ENCODE measurements around the gene UBE2G1. TPM values are rescaled to one million over a fixed set of nuclear protein-coding genes. Genes with fewer than 3 reads are reported as not detected.

Gene UBE2G1
- total and polyA plus RNA-seq, 2 of the 8 experiments (the other 6 are each of a cell fraction or from before 2014, with no cell fraction given): 73.9 to 170 TPM

DNA sequence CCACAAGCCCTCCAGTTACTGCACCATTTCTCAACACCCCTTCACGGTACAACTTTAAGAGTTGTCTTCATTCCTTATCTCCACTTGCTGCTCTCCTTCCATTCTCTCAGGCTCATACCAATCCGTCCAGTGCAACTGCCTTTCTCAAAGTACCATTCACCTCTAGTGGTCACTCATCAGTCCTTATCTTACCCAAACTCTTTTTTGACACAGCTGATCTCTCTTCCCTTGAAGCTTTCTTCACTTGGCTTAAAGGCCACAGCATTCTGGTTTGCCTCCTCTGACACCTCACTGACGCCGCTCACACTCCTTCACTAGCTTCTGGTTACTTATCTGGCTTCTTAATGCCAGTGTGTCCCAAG, 24.9 kb downstream of the UBE2G1 start:
- Histone ChIP-seq H3K79me2 (ENCODE audit: control insufficient read depth in 1 of 2, insufficient read depth in 2 of 2, low read length in 2 of 2) (peaks cover 43 to 99% of the 10 kb centered on the region in 2 experiments), H3K18ac (ENCODE audit: extremely low read depth, low read length) (no peak overlapping the region), H3K79me1 (ENCODE audit: low read depth, low read length) (peaks cover 11% of the 10 kb centered on the region), H2BK12ac (ENCODE audit: low read depth, low read length) (no peak overlapping the region), H4K5ac (ENCODE audit: insufficient read length, low read depth, low read length) (no peak overlapping the region), H3K4ac (replicated peaks; ENCODE audit: insufficient read length, low read depth, low read length) (no peak overlapping the region), H3K27ac (ENCODE audit: low read depth, low read length) (no peak overlapping the region), H2BK15ac (ENCODE audit: low read length) (no peak overlapping the region), H3K56ac (replicated peaks; ENCODE audit: insufficient read length, low read depth, low read length) (no peak overlapping the region), H2BK120ac (replicated peaks; ENCODE audit: low read depth, low read length) (no peak overlapping the region), H3K36me3 (ENCODE audit: control insufficient read depth in 2 of 4, insufficient read depth in 4 of 4, low read length in 3 of 4) (no peaks in the 10 kb centered on the region), H3K27me3 (replicated peaks in 1 of 4; ENCODE audit: control insufficient read depth in 3 of 4, extremely low read depth in 1 of 4, insufficient read depth in 3 of 4, low read length in 3 of 4) (no peaks in the 10 kb centered on the region), H2BK20ac (ENCODE audit: low read length) (no peak overlapping the region), H3K9ac (replicated peaks in 1 of 4; ENCODE audit: extremely low read depth in 1 of 4, low read depth in 3 of 4, low read length in 3 of 4) (no peak overlapping the region), H3K23ac (ENCODE audit: insufficient read length) (no peak overlapping the region), H3K4me3 (ENCODE audit: extremely low read depth in 1 of 4, insufficient read depth in 2 of 4, low read depth in 3 of 4, low read length in 4 of 4) (no peak overlapping the region), H3K9me3 (ENCODE audit: insufficient read depth in 2 of 2, low read depth in 1 of 2, low read length in 1 of 2) (no peaks in the 10 kb centered on the region), H3K4me2 (ENCODE audit: insufficient read depth in 1 of 2, low read depth in 2 of 2, low read length in 2 of 2) (0 out of 4 replicates have a peak overlapping the region, but pooled peaks of 1 of the 2 experiments have one; percentile 11), H2AK5ac (ENCODE audit: low read depth, low read length) (no peak overlapping the region), H3K23me2 (ENCODE audit: low read depth, low read length) (no peaks in the 10 kb centered on the region; the same call in 1 of the 2 replicates), H4K8ac (ENCODE audit: extremely low read depth, insufficient read depth, low read length) (no peak overlapping the region), H4K91ac (replicated peaks; ENCODE audit: insufficient read length, low read length) (no peak overlapping the region), H4K20me1 (replicated peaks in 1 of 2; ENCODE audit: control insufficient read depth in 1 of 2, insufficient read depth in 2 of 2, low read length in 2 of 2) (peaks cover 33 to 43% of the 10 kb centered on the region in 2 experiments), H2AFZ (ENCODE audit: low read length) (no peak overlapping the region), H3K4me1 (replicated peaks in 1 of 4; ENCODE audit: control insufficient read depth in 3 of 4, insufficient read depth in 4 of 4, low read length in 3 of 4) (peaks cover 0 to 7% (median under 1%) of the 10 kb centered on the region in 4 experiments; a peak in 4 of 7 replicates), H2BK5ac (ENCODE audit: low read depth, low read length) (no peak overlapping the region), H3K14ac (ENCODE audit: insufficient read length) (no peak overlapping the region)
- ChIA-PET CTCF (ENCODE audit: partially characterized antibody) (interaction anchor here (1.1 to 1.2 kb wide), 2 partner anchors 13 to 71 kb away, joined by 3 read pairs; no protein-coding TSS in a partner anchor), POLR2A (ENCODE audit: partially characterized antibody) (interaction anchor here (0.6 to 3.2 kb wide), 8 partner anchors 9 to 35 kb away, joined by 3 to 10 read pairs (median 3); no protein-coding TSS in a partner anchor)
- DNase-seq (ENCODE audit: low read depth in 1 of 2, low spot score in 2 of 2): no peak
- FAIRE-seq: no peak
- 95% methylated on average over 4 of the region's 4 CpGs; no CpG with 5 or more reads in 1 of the 2 experiments for WGBS, 2 experiments (ENCODE audit: extremely low coverage in 1 of 2, insufficient coverage in 1 of 2, insufficient read length in 1 of 2, insufficient replicate concordance in 2 of 2, low coverage in 1 of 2, low lambda C conversion rate in 2 of 2, missing lambda C conversion rate in 1 of 2)
- TF ChIP-seq CBX8 (IDR thresholded peaks at IDR 0.05; ENCODE audit: borderline replicate concordance, low read depth, low read length) (no peak), SAP30 (IDR thresholded peaks at IDR 0.05; ENCODE audit: insufficient read depth, insufficient replicate concordance, low read length) (no peak), EGR1 (IDR thresholded peaks at IDR 0.05; ENCODE audit: borderline replicate concordance, low read depth, low read length) (no peak), EP300 (IDR thresholded peaks at IDR 0.05; ENCODE audit: borderline replicate concordance in 1 of 2, low read depth in 2 of 2, low read length in 2 of 2) (no peak), ASH2L (IDR thresholded peaks at IDR 0.05; ENCODE audit: low read length) (no peak), SP4 (IDR thresholded peaks at IDR 0.05; ENCODE audit: low read length) (no peak), TEAD4 (IDR thresholded peaks at IDR 0.05; ENCODE audit: low read depth, low read length) (no peak), HDAC6 (IDR thresholded peaks at IDR 0.05; ENCODE audit: low read depth, low read length) (no peak), BCL11A (IDR thresholded peaks at IDR 0.05; ENCODE audit: low read depth in 2 of 2, low read length in 2 of 2) (no peak)
- TF ChIP-seq, protein P1, sequence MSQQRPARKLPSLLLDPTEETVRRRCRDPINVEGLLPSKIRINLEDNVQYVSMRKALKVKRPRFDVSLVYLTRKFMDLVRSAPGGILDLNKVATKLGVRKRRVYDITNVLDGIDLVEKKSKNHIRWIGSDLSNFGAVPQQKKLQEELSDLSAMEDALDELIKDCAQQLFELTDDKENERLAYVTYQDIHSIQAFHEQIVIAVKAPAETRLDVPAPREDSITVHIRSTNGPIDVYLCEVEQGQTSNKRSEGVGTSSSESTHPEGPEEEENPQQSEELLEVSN (IDR thresholded peaks at IDR 0.05): no peak
- TF ChIP-seq, protein P2, sequence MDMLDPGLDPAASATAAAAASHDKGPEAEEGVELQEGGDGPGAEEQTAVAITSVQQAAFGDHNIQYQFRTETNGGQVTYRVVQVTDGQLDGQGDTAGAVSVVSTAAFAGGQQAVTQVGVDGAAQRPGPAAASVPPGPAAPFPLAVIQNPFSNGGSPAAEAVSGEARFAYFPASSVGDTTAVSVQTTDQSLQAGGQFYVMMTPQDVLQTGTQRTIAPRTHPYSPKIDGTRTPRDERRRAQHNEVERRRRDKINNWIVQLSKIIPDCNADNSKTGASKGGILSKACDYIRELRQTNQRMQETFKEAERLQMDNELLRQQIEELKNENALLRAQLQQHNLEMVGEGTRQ (IDR thresholded peaks at IDR 0.05; ENCODE audit: low read length): no peak

Measured in H1 (cell line).